Heart right ventricle (tissue), 16 donors: Measurements from ENCODE around the gene CBFB. TPM values are rescaled to one million over a fixed set of nuclear protein-coding genes. Genes with fewer than 3 reads are reported as not detected.

Experiments used
- ATAC-seq, 8 donors: fragments of 200-7000 bp; cut with Tn5 transposase; one replicate each; pipeline ENCODE4 v1.9.1; 2020; ENCODE audit warnings: mild to moderate bottlenecking in 8 of 8, moderate library complexity in 8 of 8, moderate number of reproducible peaks in 1 of 8
- DNase-seq, 2 donors: peaks; one replicate each; pipeline ENCODE4 v3.0.0-alpha.2; 2020
- H3K27ac ChIP-seq, 10 donors: fragments of 200-600 bp; sonication (generic) in 2 of 10; one replicate each; pipeline versions ENCODE4 v1.5.0 to v1.8.0; 2020 to 2022; ENCODE audit warnings: mild to moderate bottlenecking in 3 of 10
- H3K27me3 ChIP-seq, 7 donors: fragments of 200-600 bp; one replicate each; pipeline ENCODE4 v1.8.0; 2021 to 2022; ENCODE audit warnings: mild to moderate bottlenecking in 2 of 7
- H3K36me3 ChIP-seq, 9 donors: fragments of 200-600 bp; sonication (generic) in 1 of 9; one replicate each; pipeline versions ENCODE4 v1.5.0 to v1.8.0; 2020 to 2022; ENCODE audit warnings: mild to moderate bottlenecking in 2 of 9
- H3K4me1 ChIP-seq, 9 donors: fragments of 200-600 bp; sonication (generic) in 1 of 9; one replicate each; pipeline versions ENCODE4 v1.5.0 to v1.8.0; 2020 to 2022; ENCODE audit warnings: mild to moderate bottlenecking in 4 of 9
- H3K4me3 ChIP-seq, 10 donors: fragments of 200-600 bp; sonication (generic) in 2 of 10; one replicate each; pipeline versions ENCODE4 v1.5.0 to v1.8.0; 2020 to 2022; ENCODE audit warnings: mild to moderate bottlenecking in 7 of 10, moderate library complexity in 2 of 10
- H3K9me3 ChIP-seq, 11 donors: fragments of 200-600 bp in 10 of 11; sonication (generic) in 2 of 11; one replicate each; pipeline versions ENCODE4 v1.5.0 to v1.8.0; 2013 to 2022; ENCODE audit warnings: mild to moderate bottlenecking in 2 of 11, control low read depth in 1 of 11, moderate library complexity in 1 of 11
- WGBS, 2 donors: extraction: QIAGEN DNeasy Blood & Tissue Kit; methylation state at CpG; one replicate each; pipeline ENCODE4 v1.1.7; 2013; ENCODE audit warnings: inconsistent platforms in 1 of 2; 5-methylcytosine and 5-hydroxymethylcytosine counted together
- intact Hi-C, 10 donors: fragments of 100-400 bp; cut with DNase I; formaldehyde crosslinking; loops; one replicate each; pipeline versions ENCODE4 v1.11.1 to v1.14.2; 2022
- polyA plus RNA-seq, 2 donors: library from polyadenylated mRNA; stranded (reverse); fragments of 200-250 nt; gene quantifications; one replicate each; pipeline ENCODE4 v1.2.3, GENCODE V29; 2013
- total RNA-seq, 10 donors: library from RNA; stranded (reverse); fragmentation: NEBNext Ultra II Directional in 3 of 10; extraction: Animal tissue kit (Norgen Biotek cat#: 25700) in 3 of 10; gene quantifications; one replicate each; pipeline versions ENCODE4 v1.2.1 to v1.2.4, GENCODE V29; 2021 to 2023
- TF ChIP-seq, protein P1 (sequence below), 9 donors: fragments of 200-600 bp; sonication (generic) in 2 of 9; IDR thresholded peaks; one replicate each; pipeline versions ENCODE4 v1.5.0 to v1.8.0; 2021 to 2022; ENCODE audit warnings: antibody characterized with exemption in 9 of 9, mild to moderate bottlenecking in 5 of 9, moderate library complexity in 1 of 9
- donor health status: Arrhythmogenic right ventricular cardiomyopathy.
- donor health status: ischemic (EF 13 %, LVEDD 7.1; RV severe dilation, severe dysfunction).
- donor health status: healthy with polysubstance abuse.
- donor health status: DM: no; HTN: yes; CAD: no.
- donor health status: DM: no; HTN: no; CAD: no.
- donor health status: ischemic (EF 25% LVEDD 6.9; RV normal size, moderate dysfunction).
- donor health status: ischemic (EF 25% LVEDD 5.7; RV mildly dilated, moderate dysfunction).
- donor health status: healthy.
- donor health status: DM: yes; HTN: yes; CAD: no.
- donor health status: Ischemic cardiomyopathy.
- donor health status: ischemic (EF 35%, LVEDD 5.7; RV mildly dilated, moderate dysfunction).
- donor health status: nonischemic (EF 11% LVEDD 7.7; RV severe dilation, severe dysfunction).
- donor health status: DM: yes; HTN: yes; CAD: no.
- donor health status: PGD.
- donor health status: ischemic (EF 29% LVEDD 5.4; RV normal size, mild dysfunction).
- donor health status: nonischemic (EF 23%, LVEDD 6.1; RV moderate dilation, normal function).

The CBFB gene
- total and polyA plus RNA-seq, 12 donors, result 17.6 to 36.4 (median 29.0) TPM

DNA sequence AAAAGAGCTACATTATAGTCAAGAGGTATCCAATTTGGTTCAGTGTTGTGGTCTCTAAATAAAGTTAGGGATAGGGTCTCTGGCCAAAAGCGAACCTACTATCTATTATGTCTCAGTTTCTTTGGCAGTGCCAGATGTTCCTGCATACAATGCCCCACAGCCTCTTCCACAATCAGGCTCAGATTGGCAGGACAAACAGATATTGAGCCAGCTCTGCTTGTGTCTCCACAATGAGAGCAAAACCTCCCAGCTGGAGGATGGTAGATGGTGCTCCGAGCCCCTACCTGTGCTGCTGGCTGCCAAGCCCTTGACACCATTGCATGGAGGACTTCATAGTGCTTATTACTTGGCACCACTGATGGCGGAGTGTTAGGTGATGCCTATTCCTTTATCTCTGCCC is 100.5 kb downstream of the CBFB start:
- DNase-seq (no peak), ATAC-seq (peak in 1 of 8 donors; percentile 33)
- Histone ChIP-seq H3K4me1 (peaks cover 0 to 16% (median 0%) of the 10 kb centered on the region in 9 donors), H3K36me3 (peaks cover 0 to 94% (median 23%) of the 10 kb centered on the region in 9 donors), H3K9me3 (no peaks in the 10 kb centered on the region), H3K27me3 (no peaks in the 10 kb centered on the region), H3K27ac (no peak overlapping the region), H3K4me3 (no peak overlapping the region)
- TF ChIP-seq, protein P1, sequence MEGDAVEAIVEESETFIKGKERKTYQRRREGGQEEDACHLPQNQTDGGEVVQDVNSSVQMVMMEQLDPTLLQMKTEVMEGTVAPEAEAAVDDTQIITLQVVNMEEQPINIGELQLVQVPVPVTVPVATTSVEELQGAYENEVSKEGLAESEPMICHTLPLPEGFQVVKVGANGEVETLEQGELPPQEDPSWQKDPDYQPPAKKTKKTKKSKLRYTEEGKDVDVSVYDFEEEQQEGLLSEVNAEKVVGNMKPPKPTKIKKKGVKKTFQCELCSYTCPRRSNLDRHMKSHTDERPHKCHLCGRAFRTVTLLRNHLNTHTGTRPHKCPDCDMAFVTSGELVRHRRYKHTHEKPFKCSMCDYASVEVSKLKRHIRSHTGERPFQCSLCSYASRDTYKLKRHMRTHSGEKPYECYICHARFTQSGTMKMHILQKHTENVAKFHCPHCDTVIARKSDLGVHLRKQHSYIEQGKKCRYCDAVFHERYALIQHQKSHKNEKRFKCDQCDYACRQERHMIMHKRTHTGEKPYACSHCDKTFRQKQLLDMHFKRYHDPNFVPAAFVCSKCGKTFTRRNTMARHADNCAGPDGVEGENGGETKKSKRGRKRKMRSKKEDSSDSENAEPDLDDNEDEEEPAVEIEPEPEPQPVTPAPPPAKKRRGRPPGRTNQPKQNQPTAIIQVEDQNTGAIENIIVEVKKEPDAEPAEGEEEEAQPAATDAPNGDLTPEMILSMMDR (IDR thresholded peaks at IDR 0.05), result no peak
- intact Hi-C loops, result no loop called here
- WGBS, 2 donors, result 74 to 86% methylated on average over 3 of the region's 3 CpGs

DNA sequence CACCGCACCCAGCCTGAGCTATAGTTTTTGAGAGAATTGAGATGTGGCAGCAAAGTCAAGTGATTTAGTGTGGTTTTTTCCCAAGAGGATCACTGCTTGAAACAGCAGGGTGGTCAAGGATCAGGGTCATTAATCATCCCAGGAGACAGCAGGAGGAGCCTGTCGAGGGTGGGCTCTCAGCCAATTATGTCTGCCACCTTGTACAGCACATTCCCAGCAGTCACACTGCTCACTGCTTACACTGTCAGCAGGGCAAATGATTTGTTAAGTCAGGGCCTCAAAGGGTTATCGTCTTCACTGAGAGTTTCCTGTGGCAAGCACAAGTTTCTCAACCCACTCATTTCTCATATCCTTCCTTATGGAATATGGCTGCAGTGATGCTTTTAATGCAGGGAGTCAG is 108.7 kb downstream of the CBFB start:
- Histone ChIP-seq H3K36me3 (peaks cover 0 to 100% (median 78%) of the 10 kb centered on the region in 9 donors), H3K27me3 (no peaks in the 10 kb centered on the region), H3K9me3 (no peaks in the 10 kb centered on the region), H3K27ac (no peak overlapping the region), H3K4me1 (no peaks in the 10 kb centered on the region), H3K4me3 (no peak overlapping the region)
- ATAC-seq (no peak), DNase-seq (no peak)
- intact Hi-C loops, result no loop called here
- 44 to 55% methylated on average over 3 of the region's 3 CpGs for WGBS, 2 donors
- TF ChIP-seq, protein P1 (IDR thresholded peaks at IDR 0.05), result no peak

DNA sequence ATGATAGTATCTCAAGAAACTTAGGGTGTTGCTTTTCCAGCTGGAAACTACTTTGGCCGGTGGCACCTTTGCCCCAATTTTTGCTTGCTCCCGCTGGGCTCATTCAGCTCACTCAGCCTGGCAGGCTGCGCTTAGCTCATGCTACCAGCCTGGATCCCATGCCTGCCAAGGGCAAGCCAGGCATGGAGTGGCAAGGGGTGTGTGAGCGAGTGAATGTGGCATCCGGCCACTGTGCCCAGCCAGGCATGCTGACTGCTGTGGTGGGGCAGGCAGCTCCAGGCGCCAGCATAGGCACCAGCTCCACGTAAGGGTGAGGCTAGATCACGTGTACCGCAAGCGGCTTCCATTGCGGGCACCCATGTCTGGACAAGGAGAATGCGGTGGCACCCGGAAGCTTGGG is 112.4 kb downstream of the CBFB start:
- Histone ChIP-seq H3K27ac (peak overlapping the region in 1 of 10 donors; percentile 44), H3K36me3 (peaks cover 0 to 100% (median 60%) of the 10 kb centered on the region in 9 donors), H3K4me3 (no peak overlapping the region), H3K27me3 (no peaks in the 10 kb centered on the region), H3K4me1 (no peaks in the 10 kb centered on the region), H3K9me3 (no peaks in the 10 kb centered on the region)
- no peak for DNase-seq
- TF ChIP-seq, protein P1 (IDR thresholded peaks at IDR 0.05), result no peak
- 96 to 99% methylated on average over 13 of the region's 13 CpGs for WGBS, 2 donors
- intact Hi-C loops, result no loop called here
- ATAC-seq, result peak in 4 of 8 donors; percentile 23 to 70 (median 44)

DNA sequence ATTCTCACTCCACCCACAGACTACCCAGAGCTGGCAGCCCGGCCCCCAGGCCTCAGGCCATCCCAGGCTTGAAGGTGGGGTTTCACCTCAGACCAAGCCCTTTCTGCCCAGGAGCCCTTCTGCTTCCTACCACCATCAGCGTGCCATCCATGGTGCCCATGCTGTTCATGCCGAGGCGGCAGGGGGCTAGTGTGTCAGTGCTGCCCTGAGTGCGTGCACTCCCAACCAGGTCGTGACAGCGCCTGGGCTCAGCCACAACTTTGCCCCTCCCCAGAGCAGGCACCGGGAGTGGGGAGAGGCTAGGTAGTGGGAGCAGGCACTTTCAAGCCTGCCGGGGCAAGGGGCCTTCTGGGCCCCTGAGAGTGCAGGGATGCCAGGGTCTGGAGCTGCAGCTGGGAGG is 113.4 kb downstream of the CBFB start:
- Histone ChIP-seq H3K36me3 (peaks cover 0 to 100% (median 61%) of the 10 kb centered on the region in 9 donors), H3K27me3 (no peaks in the 10 kb centered on the region), H3K4me1 (no peaks in the 10 kb centered on the region), H3K4me3 (no peak overlapping the region), H3K9me3 (no peaks in the 10 kb centered on the region), H3K27ac (no peak overlapping the region)
- 91 to 92% methylated on average over 9 of the region's 9 CpGs for WGBS, 2 donors
- TF ChIP-seq, protein P1 (IDR thresholded peaks at IDR 0.05), result no peak
- DNase-seq, result no peak
- no peak for ATAC-seq
- intact Hi-C loops, result no loop called here
